Ishikawa (cell line): ENCODE measurements around the gene ANO3.

Experiments used
- CEBPB ChIP-seq: IDR thresholded peaks from 2 replicates; pipeline ENCODE4 v1.6.1; 2012
- CREB1 ChIP-seq: IDR thresholded peaks from 2 replicates; pipeline ENCODE4 v1.6.1; 2012; ENCODE audit warnings: low read depth
- EGR1 ChIP-seq: IDR thresholded peaks from 2 replicates; pipeline ENCODE4 v1.6.1; 2012
- EP300 ChIP-seq: IDR thresholded peaks from 2 replicates; pipeline ENCODE4 v1.6.1; 2012; ENCODE audit warnings: borderline replicate concordance
- FOXM1 ChIP-seq: IDR thresholded peaks from 2 replicates; pipeline ENCODE4 v1.6.1; 2012; ENCODE audit warnings: low read depth, borderline replicate concordance
- NFIC ChIP-seq: IDR thresholded peaks from 2 replicates; pipeline ENCODE4 v1.6.1; 2012
- RAD21 ChIP-seq: IDR thresholded peaks from 2 replicates; pipeline ENCODE4 v1.6.1; 2012; ENCODE audit warnings: low read depth
- REST ChIP-seq: IDR thresholded peaks from 2 replicates; pipeline ENCODE4 v1.6.1; 2012; ENCODE audit warnings: low read depth, mild to moderate bottlenecking
- TAF1 ChIP-seq: IDR thresholded peaks from 2 replicates; pipeline ENCODE4 v1.6.1; 2012; ENCODE audit warnings: low read depth, mild to moderate bottlenecking
- TCF12 ChIP-seq: IDR thresholded peaks from 2 replicates; pipeline ENCODE4 v1.6.1; 2012; ENCODE audit warnings: low read depth
- TEAD4 ChIP-seq: IDR thresholded peaks from 2 replicates; pipeline ENCODE4 v1.6.1; 2012
- USF1 ChIP-seq: IDR thresholded peaks from 2 replicates; pipeline ENCODE4 v1.6.1; 2012
- YY1 ChIP-seq: IDR thresholded peaks from 2 replicates; pipeline ENCODE4 v1.6.1; 2012; ENCODE audit warnings: low read depth
- ZBTB7A ChIP-seq: IDR thresholded peaks from 2 replicates; pipeline ENCODE4 v1.6.1; 2012; ENCODE audit warnings: low read depth
- TF ChIP-seq, protein P1 (sequence below): IDR thresholded peaks from 2 replicates; pipeline ENCODE4 v1.6.1; 2012

The ANO3 gene

GRCh38 chr11:26537341-26537740 is 205.4 kb downstream of the ANO3 start:
- TF ChIP-seq CEBPB: no peak
- no peak for TF ChIP-seq USF1
- TF ChIP-seq TAF1: no peak
- no peak for TF ChIP-seq EGR1
- TF ChIP-seq EP300: no peak
- no peak for TF ChIP-seq FOXM1
- no peak for TF ChIP-seq TEAD4
- TF ChIP-seq REST: no peak
- no peak for TF ChIP-seq CREB1
- no peak for TF ChIP-seq RAD21
- TF ChIP-seq YY1: no peak
- no peak for TF ChIP-seq NFIC
- no peak for TF ChIP-seq ZBTB7A
- no peak for TF ChIP-seq TCF12
- TF ChIP-seq, protein P1, sequence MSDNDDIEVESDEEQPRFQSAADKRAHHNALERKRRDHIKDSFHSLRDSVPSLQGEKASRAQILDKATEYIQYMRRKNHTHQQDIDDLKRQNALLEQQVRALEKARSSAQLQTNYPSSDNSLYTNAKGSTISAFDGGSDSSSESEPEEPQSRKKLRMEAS: no peak

- TF ChIP-seq CEBPB (no peak), EGR1 (no peak), NFIC (no peak)
Observed at GRCh38 chr11:26539517-26539916, 207.6 kb downstream of the ANO3 start.

DNA sequence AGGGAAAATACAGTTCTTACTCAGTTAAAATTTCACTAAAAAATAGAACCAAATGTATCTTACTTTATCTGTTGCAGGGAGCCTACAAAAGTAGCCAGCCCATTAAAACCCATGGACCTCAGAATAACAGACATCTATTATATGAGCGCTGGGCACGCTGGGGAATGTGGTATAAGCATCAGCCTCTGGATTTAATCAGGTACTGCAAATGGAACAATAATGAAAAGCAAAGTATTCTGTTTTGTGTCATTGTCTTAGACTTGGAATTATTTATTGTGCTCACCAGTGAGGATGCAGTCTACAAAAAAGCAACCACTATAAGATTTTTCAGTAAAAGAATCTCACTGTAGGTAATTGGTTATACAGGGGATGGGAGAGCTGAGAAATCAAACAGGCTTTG is 209.9 kb downstream of the ANO3 start:
- TF ChIP-seq YY1: no peak
- no peak for TF ChIP-seq TCF12
- TF ChIP-seq TAF1: no peak
- TF ChIP-seq, protein P1: no peak
- TF ChIP-seq CREB1: no peak
- TF ChIP-seq REST: no peak
- no peak for TF ChIP-seq TEAD4
- TF ChIP-seq CEBPB: no peak
- no peak for TF ChIP-seq NFIC

DNA sequence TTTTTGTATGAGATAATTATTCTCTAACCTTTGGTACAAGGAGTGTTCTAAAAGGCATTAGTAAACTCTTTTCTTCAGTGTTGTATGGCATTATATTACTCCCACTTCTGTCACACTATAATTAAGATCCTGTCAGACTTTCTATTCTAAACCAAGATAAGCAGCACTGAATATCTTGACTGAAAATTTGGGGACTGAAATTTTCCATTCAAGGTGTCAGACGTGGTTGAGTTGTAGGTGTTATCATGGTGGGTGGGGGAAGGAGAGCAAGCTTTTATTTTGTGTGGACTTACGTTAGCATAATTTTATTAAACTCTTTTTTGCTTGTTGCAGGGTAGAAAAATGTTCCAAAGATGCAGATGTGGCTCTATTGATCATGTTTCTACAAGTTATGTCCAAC is 217.2 kb downstream of the ANO3 start:
- no peak for TF ChIP-seq CEBPB
- TF ChIP-seq NFIC: no peak
- TF ChIP-seq, protein P1: no peak
- TF ChIP-seq USF1: no peak
- no peak for TF ChIP-seq FOXM1
- no peak for TF ChIP-seq RAD21
- no peak for TF ChIP-seq EP300
- no peak for TF ChIP-seq ZBTB7A
- TF ChIP-seq YY1: no peak
- no peak for TF ChIP-seq CREB1
- TF ChIP-seq REST: no peak
- TF ChIP-seq TCF12: no peak

GRCh38 chr11:26550022-26550421 is 218.1 kb downstream of the ANO3 start:
- TF ChIP-seq REST (no peak), EP300 (no peak)
